OCI-LY3 (cell line): ENCODE results near the gene CAV1.

Source experiments
- EZH2phosphoT487 ChIP-seq: fragments of 200-600 bp; shearing (Covaris generic); IDR thresholded peaks from 2 replicates; pipeline ENCODE4 v1.6.1; 2018; ENCODE audit warnings: antibody characterized with exemption, mixed run types, low read depth
- TF ChIP-seq, protein P1 (sequence below): fragments of 200-600, 300-600 bp; sonication (generic); IDR thresholded peaks from 2 replicates; pipeline ENCODE4 v1.5.1; 2014; ENCODE audit warnings: antibody characterized with exemption, low read length, low read depth

- TF ChIP-seq, protein P1, sequence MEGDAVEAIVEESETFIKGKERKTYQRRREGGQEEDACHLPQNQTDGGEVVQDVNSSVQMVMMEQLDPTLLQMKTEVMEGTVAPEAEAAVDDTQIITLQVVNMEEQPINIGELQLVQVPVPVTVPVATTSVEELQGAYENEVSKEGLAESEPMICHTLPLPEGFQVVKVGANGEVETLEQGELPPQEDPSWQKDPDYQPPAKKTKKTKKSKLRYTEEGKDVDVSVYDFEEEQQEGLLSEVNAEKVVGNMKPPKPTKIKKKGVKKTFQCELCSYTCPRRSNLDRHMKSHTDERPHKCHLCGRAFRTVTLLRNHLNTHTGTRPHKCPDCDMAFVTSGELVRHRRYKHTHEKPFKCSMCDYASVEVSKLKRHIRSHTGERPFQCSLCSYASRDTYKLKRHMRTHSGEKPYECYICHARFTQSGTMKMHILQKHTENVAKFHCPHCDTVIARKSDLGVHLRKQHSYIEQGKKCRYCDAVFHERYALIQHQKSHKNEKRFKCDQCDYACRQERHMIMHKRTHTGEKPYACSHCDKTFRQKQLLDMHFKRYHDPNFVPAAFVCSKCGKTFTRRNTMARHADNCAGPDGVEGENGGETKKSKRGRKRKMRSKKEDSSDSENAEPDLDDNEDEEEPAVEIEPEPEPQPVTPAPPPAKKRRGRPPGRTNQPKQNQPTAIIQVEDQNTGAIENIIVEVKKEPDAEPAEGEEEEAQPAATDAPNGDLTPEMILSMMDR = peak; percentile 48
- no peak for TF ChIP-seq EZH2phosphoT487
Measured at GRCh38 chr7:116583653-116584052, 58.8 kb downstream of the CAV1 start.
